Measurements from ENCODE around the gene UBXN11.

The UBXN11 gene

DNA sequence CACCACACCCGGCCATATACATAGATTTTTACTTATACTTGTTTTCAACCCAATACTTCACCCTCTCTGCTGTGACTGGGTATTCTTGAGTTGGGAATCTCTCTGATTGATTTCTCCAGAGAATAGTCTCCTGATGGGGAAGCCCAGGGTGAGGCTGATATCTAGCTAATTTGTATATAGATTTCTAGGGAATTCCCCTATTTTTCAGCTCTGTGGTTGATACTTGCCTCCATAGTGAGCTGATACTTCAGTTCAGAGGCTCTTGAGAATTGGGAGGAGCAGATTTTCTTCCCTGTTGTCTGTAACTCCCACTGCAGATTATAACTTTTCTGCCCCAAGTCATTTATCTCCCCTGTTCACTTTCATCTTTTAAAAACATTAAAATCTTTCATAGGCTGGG lies 41.0 kb downstream of the UBXN11 start:
- DNase-seq: no peak

DNA sequence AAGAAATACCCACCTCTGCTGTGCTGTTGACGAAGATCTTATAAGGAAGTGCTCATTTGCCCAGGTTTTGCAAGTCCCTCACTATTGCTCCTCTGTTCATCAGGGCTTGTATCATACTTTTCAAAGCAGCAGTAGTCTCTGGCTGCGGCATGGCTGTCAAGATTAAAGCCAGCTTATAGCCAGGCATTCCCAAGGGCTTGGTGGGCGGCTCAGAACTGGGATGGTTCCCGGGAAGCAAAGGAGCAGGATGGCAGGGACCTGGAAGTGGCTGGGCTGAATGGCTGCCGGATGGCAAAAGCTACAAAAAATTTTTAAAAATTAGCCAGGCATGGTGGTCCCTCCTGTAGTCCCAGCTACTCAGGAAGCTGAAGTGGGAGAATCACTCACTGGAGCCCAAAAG lies 43.2 kb downstream of the UBXN11 start:
- DNase-seq: no peak

DNA sequence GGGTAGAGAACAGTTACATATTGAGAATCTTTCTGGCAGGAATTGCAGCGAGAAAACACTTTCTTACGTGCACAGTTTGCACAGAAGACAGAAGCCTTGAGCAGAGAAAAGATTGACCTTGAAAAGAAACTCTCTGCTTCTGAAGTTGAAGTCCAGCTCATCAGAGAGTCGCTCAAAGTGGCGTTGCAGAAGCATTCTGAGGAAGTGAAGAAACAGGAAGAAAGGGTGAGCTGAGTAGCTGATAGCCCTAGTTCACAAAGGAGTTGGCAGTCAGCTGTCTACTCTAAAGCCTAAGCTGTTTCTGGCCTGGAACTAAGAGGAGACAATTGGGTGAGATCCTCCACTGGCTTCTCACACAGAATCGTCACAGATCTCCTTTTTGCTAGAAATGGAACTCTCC lies 46.9 kb downstream of the UBXN11 start:
- DNase-seq: no peak

DNA sequence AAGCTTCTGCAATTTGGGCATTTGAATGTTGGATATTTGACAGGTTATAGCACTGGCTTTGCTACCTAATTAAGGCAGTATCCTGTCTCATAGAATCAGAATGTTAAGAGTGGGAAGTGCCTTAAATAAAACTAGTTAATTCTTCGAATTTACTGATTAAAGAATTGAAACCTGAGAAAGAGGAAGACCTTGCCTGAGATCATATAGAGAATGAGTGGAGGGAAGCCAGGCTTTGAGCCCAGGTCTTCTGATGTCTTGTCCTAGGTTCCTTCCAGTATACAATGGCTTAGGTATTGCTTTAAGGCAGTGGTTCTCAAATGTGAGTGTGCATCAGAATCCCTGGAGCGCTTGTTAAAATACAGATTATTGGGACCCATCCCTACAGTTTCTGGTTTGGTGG lies 47.4 kb downstream of the UBXN11 start:
- DNase-seq: no peak

DNA sequence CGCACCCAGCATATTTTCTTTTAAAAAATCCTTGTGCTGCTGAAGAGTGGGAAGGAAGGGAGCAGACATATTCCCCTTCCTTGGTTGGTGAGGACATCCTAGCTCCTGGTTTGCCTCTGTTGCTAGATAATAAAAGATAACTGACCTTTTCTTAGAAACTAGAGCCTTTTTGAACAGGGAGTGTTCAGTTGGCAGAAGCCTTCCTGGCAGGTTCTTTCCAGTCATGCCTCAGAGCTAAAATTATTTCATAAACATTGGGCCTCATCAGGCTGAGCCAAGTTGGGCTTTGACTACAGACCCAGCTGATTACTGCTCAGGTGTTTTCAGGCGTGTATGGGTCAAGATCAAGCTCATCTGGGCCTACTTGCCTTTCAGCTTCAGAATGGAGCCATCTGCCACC lies 49.2 kb downstream of the UBXN11 start:
- no peak for DNase-seq

DNA sequence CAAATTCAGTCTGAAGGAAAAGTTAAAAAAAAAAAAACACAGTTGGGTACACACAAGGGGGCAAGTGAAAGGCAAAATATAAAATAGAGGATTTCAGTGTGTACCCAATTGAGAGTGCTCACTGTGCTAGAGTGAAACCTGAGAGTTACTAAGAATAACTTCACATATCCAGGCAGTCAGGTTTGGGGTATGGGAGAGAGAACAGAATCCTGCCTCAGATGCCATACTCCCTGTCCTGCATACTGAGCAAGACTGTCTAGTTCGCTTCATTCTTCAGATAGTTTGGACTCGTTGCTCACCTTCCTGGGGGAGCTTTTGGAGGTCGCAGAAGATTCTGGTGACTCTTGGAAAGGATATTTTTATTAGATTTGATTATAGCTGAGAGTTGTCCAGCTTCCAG lies 52.0 kb downstream of the UBXN11 start:
- DNase-seq: no peak

DNA sequence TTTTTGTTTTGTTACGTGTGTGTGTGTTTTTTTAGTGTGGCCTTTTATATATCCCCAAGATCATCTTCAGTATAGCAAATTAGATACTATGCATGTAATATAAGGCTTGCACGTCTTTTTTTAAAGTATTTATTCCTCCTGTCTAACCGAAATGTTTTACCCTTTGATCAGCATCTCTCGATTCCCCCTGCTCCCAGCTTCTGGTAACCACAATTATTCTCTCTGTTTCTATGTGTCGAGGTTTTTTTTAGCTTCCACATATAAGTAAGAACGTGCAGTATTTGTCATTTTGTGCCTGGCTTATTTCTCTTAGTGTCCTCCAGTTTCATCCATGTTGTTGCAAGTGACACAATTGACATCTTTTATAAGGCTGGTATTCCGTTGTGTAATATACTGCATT lies 53.7 kb downstream of the UBXN11 start:
- no peak for DNase-seq

DNA sequence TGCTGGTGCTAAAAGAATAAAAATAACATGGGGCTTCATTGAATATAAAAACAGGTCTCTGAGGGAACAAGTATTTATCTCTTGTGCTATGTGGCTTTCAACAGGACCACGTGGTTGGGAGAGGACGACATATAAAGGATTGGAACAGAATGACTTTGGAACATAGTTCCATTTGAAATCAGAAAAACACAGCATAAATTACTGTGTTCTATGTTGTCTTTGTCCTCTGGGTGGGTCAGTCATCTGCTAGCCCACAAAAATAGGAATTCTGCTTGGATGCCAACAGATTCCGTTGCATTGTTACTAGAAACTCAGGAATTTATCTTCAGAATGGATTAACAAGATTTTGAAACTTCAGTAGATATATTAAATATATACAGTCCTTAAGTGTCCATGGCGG lies 66.5 kb downstream of the UBXN11 start:
- no peak for DNase-seq

DNA sequence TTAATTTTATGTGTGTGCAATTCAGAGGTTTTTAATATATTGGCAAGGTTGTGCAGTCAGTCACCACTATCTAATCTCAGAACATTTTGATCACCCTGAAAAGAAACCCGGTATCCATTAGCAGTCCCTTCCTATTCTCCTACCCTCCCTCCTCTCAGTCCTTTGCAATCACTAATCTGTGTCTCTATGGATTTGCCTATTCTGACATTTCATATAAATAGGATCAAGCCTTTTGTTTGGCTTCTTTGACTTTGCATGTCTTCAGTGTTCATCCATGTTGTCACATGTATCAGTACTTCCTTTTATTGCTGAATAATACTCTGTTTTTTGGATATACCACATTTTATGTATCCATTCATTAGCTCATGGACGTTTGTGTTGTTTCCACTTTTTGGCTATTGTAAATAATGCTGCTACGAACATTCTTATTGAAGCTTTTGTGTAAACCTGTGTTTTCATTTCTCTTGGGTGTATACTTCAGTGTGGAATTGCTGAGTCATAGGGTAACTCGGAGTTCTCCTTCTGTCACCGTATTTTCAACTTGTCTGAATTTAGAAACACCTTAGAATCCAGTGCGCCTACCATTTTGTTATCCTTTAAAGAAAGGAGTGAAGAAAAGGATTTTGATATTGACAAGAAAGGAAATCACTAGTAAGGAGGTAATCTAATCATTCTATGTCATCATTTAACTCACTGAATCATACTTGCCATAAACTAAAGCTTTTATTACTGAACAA lies 69.0 kb downstream of the UBXN11 start:
- DNase-seq: peak in 1 of 5 donors; percentile 33

DNA sequence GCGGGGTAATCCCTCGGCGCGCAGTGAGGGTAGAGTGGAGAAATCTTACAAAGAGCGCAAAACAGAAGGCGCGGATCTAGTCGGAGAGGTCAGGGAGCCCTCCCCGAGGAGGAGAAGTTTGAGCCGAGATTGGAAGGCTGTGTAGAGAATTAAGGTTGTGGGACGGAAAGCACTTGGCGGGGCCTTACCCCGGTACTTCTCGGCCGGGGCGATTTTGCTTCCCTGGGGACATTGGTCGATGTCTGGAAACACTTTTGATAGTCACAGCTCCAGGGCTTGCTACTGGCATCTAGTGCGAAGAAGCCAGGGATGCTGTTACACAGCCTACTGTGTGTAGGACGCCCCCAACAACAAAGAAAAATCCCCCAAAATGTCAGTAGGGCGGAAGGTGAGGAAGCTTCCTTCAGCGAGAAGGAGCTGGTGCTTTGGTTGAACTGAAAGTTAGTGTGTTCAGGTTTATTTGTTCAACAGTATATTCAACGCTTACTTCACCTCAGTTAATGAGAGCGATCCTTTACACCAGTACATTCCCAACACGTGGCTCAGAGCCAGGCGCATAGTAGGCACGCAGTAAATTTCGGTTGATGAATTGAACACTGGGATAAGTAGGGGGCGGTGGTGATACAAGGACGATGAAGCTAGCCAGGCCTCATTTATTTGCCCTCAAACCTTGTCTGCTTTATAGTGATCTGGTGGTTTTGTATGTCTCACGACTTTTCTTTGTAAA lies 71.6 kb downstream of the UBXN11 start:
- peak in 2 of 5 donors; percentile 11 to 21 for DNase-seq

DNA sequence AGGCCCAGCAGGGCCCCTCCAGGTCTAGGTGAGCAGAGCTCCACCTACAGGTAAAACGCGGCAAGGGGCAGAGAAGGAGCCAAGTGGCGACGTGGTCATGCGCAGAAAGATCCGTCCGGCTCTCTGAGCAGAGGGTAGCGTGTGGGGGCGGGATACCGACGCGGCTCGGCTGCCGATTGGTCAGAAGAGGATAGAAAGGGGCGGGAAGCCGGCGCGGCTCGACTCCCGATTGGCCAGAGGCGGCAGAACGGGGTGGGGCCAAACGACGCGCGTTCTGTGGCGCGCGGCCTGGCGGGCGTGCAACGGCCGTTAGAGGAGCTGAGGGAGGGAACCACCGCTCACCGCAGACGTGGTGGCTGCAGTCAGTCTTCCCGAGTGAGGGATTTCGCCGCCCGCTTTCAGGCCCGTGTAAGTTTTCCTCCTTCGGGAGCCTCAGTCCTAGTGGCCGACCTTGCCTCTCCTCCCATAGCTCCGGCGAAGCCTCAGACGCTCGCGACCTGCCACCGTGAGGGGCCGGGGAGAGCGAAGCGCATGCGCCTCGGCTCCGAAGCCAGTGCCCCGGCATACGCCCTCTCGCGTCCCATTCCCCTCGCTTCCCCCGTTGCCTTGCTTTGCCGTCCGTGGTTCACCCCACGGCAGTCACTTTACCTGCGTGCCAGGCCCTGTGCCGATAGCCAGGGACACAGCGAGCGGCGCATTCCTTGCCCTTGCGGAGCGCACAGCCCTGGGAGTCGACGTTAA lies 72.4 kb downstream of the UBXN11 start, which contains the start of gene CEP85:
Gene CEP85 (plus strand): TSS at position 298 of the 741 bp plus-strand sequence. CDS start 5,584 bp downstream, outside the sequence.
- peak; percentile 97 to 99 (median 97) for DNase-seq
